Mucosa of gallbladder (tissue), 1 donor: Measurements from ENCODE around the gene CENPS. TPM values are rescaled to one million over a fixed set of nuclear protein-coding genes. Genes with fewer than 3 reads are reported as not detected.
"Not testable (repeated sequence)": the region's sequence is repeated elsewhere in the genome, so short reads cannot be mapped to it uniquely, and the experiment has no call there.

ENCODE experiments used
- DNase-seq: peaks from one replicate; pipeline ENCODE4 v3.0.0-alpha.2; 2020; ENCODE audit warnings: low spot score
- total RNA-seq: library from RNA; stranded (reverse); gene quantifications from one replicate; pipeline ENCODE4 v1.2.1, GENCODE V29; 2021
- donor health status: DM: no; HTN: no; CAD: no.

CENPS gene
- total RNA-seq, 1 donor from 2014 or later: 27.9 TPM

GRCh38 chr1:10419351-10419750 lies 10.9 kb upstream of the CENPS start:
- no peak for DNase-seq

GRCh38 chr1:10421637-10422036 lies 8.6 kb upstream of the CENPS start:
- DNase-seq: no peak

GRCh38 chr1:10424034-10424433 lies 6.2 kb upstream of the CENPS start:
- DNase-seq: peak; percentile 31

- DNase-seq: peak; percentile 27
Measured at GRCh38 chr1:10424651-10425050, 5.6 kb upstream of the CENPS start.

- not testable (repeated sequence) for DNase-seq
Measured at GRCh38 chr1:10425826-10426534, 4.3 kb upstream of the CENPS start.

GRCh38 chr1:10426535-10426848 lies 3.7 kb upstream of the CENPS start:
- not testable (repeated sequence) for DNase-seq

GRCh38 chr1:10428984-10429383 lies 1.2 kb upstream of the CENPS start:
- no peak for DNase-seq

GRCh38 chr1:10429868-10430215 lies 391 bp upstream of the CENPS start:
- DNase-seq: no peak

- DNase-seq: no peak
Measured at GRCh38 chr1:10431070-10431730, 967 bp downstream of the CENPS start.

- DNase-seq: no peak
Measured at GRCh38 chr1:10432910-10433700, 2.9 kb downstream of the CENPS start.

GRCh38 chr1:10433790-10434189 lies 3.6 kb downstream of the CENPS start:
- DNase-seq: no peak

GRCh38 chr1:10434590-10434989 lies 4.4 kb downstream of the CENPS start:
- no peak for DNase-seq

- no peak for DNase-seq
Measured at GRCh38 chr1:10437052-10437451, 6.8 kb downstream of the CENPS start.

GRCh38 chr1:10438677-10439163 lies 8.5 kb downstream of the CENPS start:
- DNase-seq: no peak

- DNase-seq: no peak
Measured at GRCh38 chr1:10440305-10440704, 10.1 kb downstream of the CENPS start.

GRCh38 chr1:10440794-10441193 lies 10.6 kb downstream of the CENPS start:
- DNase-seq: no peak

- no peak for DNase-seq
Measured at GRCh38 chr1:10444248-10444647, 14.0 kb downstream of the CENPS start.

GRCh38 chr1:10444795-10445397 lies 14.7 kb downstream of the CENPS start:
- no peak for DNase-seq

GRCh38 chr1:10446790-10447422 lies 16.7 kb downstream of the CENPS start:
- DNase-seq: no peak

- DNase-seq: no peak
Measured at GRCh38 chr1:10449751-10450150, 19.5 kb downstream of the CENPS start, which contains the start of gene CORT. CORT (plus strand) TSS chr1:10450031; CDS start chr1:10450224, 193 bp downstream.

- no peak for DNase-seq
Measured at GRCh38 chr1:10450156-10450814, 20.1 kb downstream of the CENPS start.
